GM13977 (cell line): ENCODE results near the gene PPP1R12C.

Experiments
- DNase-seq: peaks from one replicate; pipeline ENCODE4 v3.0.0; 2012; ENCODE audit warnings: low spot score
- in situ Hi-C: fragments of 300-500 bp; cut with MboI; formaldehyde crosslinking; loops from one replicate; pipeline ENCODE4 v1.12.0; 2022; ENCODE audit warnings: low sequenced_read_pairs, low pct_unique_long_range_greater_than_20kb, mixed read lengths, inconsistent platforms; ENCODE audit not compliant: unreplicated experiment
- TF ChIP-seq, protein P1 (sequence below): IDR thresholded peaks from 2 replicates; pipeline ENCODE4 v1.5.1; 2012; ENCODE audit warnings: mild to moderate bottlenecking, control low read depth; ENCODE audit not compliant: insufficient read depth; ENCODE audit errors: extremely low read depth, missing control alignments

Gene PPP1R12C

DNA sequence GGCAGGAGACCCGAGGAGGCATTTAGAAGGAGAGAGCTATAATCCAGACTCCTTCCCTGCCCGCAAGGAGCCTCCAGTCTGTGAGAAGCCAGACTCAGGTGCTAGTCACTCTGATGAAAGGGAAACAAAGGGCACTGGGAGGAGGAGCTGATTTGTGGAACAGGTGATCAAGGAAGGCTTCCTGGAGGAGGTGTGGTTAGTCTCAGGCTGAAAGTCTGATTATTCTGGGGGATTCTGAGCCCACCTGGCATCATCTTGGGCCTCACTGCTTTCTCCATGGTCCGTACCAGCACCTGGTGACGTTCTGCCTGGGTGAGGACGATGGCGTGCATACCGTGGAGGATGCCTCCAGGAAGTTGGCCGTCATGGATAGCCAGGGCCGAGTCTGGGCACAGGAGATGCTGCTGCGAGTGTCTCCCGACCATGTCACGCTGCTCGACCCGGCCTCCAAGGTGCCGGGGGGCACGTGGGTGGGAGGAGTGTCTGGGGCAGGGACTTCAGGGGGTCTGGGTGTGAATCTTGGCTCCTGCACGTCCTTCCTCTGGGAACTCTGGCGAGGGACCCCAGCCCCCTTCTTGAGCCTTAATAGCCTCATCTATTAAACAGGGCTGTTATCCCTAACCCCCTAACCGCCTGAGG lies 37.9 kb downstream of the PPP1R12C start:
- in situ Hi-C loops, result no loop called here
- TF ChIP-seq, protein P1, sequence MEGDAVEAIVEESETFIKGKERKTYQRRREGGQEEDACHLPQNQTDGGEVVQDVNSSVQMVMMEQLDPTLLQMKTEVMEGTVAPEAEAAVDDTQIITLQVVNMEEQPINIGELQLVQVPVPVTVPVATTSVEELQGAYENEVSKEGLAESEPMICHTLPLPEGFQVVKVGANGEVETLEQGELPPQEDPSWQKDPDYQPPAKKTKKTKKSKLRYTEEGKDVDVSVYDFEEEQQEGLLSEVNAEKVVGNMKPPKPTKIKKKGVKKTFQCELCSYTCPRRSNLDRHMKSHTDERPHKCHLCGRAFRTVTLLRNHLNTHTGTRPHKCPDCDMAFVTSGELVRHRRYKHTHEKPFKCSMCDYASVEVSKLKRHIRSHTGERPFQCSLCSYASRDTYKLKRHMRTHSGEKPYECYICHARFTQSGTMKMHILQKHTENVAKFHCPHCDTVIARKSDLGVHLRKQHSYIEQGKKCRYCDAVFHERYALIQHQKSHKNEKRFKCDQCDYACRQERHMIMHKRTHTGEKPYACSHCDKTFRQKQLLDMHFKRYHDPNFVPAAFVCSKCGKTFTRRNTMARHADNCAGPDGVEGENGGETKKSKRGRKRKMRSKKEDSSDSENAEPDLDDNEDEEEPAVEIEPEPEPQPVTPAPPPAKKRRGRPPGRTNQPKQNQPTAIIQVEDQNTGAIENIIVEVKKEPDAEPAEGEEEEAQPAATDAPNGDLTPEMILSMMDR, result no peak

GRCh38 chr19:55078996-55079395 lies 38.4 kb downstream of the PPP1R12C start:
- in situ Hi-C loops, result no loop called here
- TF ChIP-seq, protein P1, result no peak
- DNase-seq, result no peak

More for the DNA sequence above, 37.9 kb downstream of the PPP1R12C start:
- DNase-seq, result no peak

GRCh38 chr19:55077106-55077505 lies 40.3 kb downstream of the PPP1R12C start:
- in situ Hi-C loops, result no loop called here
- TF ChIP-seq, protein P1, result no peak
- DNase-seq, result no peak

DNA sequence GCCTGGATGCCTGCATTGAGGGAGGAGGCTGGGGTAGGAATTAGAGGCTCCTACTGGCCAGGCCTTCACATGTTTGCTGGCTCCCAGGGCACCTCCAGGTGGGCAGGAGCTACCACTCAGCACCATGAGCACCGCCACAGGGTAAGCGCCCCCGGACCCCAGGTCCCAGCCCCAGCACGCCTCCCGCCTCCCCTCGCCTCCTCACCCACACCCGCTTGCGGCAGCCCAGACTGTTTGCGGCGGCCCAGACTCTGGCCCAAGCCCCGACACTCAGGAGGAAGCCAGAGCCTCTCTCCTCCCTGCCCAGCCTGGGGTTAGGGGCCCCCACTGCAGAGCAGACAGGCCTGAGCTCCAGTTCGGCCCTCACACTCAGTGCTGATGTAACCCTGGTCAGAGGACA lies 41.1 kb downstream of the PPP1R12C start:
- TF ChIP-seq, protein P1, result no peak
- in situ Hi-C loops, result no loop called here
- no peak for DNase-seq

DNA sequence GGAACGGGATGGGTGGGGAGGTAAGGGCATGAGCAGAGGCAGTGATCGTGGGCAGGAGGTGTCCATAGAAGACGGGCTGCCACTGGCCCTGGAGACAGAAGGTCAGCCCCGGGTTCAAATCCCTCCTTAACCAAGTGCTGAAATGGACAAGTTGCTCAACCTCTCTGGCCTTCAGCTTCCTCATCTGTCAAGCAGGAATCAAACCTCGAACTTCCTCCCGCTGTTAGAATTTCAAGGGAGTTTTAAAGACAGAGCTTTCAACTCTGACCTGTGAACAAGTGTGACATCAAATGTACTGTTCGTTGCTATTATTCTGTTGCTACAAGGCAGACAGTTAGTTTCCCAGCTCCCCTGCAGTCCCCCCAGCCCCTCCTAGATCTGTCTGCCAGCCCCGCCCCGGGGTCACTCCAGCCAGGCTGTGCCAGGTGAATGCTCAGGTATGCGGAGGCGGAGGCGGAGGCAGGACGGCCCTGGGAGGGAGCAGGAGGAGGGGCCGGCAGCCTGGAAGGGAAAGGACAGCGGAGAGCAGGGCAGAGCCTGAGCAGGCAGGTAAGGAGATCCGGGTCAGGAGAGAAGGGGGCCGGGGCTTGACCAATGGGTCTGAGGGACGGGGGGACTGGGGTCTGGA lies 42.0 kb downstream of the PPP1R12C start, which contains the start of gene EPS8L1:
Gene EPS8L1 (plus strand): TSS at position 499 of the 628 bp plus-strand sequence. CDS start 576 bp downstream, outside the sequence.
- in situ Hi-C loops, result no loop called here
- no peak for DNase-seq
- TF ChIP-seq, protein P1, result no peak

- TF ChIP-seq, protein P1, result no peak
- no peak for DNase-seq
- in situ Hi-C loops, result no loop called here
Measured at GRCh38 chr19:55071913-55072312, 45.5 kb downstream of the PPP1R12C start.
